Measurements from ENCODE around the gene SUSD1. TPM values are rescaled to one million over a fixed set of nuclear protein-coding genes. Genes with fewer than 3 reads are reported as not detected.

SUSD1 gene
- total and polyA plus RNA-seq, 2 donors (not counting 3 experiments of a cell fraction or from before 2014, with no cell fraction given), result 33.1 to 37.8 TPM

GRCh38 chr9:112175796-112176315 lies 759 bp upstream of the SUSD1 start:
- Histone ChIP-seq H2AFZ (ENCODE audit: low read depth, low read length) (peak overlapping the region; percentile 93), H3K9me1 (replicated peaks; ENCODE audit: control insufficient read depth, extremely low read depth, insufficient read depth, low read length) (no peaks in the 10 kb centered on the region), H4K20me1 (replicated peaks; ENCODE audit: control insufficient read depth, extremely low read depth, insufficient read depth, low read length) (no peaks in the 10 kb centered on the region), H3K27me3 (ENCODE audit: control insufficient read depth in 2 of 2, insufficient read depth in 2 of 2, low read length in 2 of 2) (no peaks in the 10 kb centered on the region), H3K27ac (ENCODE audit: insufficient read depth, low read depth, low read length) (no peak overlapping the region), H3K36me3 (ENCODE audit: control insufficient read depth in 2 of 2, extremely low read depth in 1 of 2, insufficient read depth in 2 of 2, low read length in 2 of 2) (no peaks in the 10 kb centered on the region), H3K4me3 (replicated peaks in 1 of 3; ENCODE audit: insufficient read depth in 1 of 3, low read depth in 1 of 3, low read length in 3 of 3) (peak overlapping the region in 1 of 3 experiments; percentile 60), H3K4me1 (ENCODE audit: control insufficient read depth, extremely low read depth, insufficient read depth, low read length) (peaks cover 8% of the 10 kb centered on the region), H3K9me3 (replicated peaks; ENCODE audit: control insufficient read depth, insufficient read depth, low read length) (no peaks in the 10 kb centered on the region), H3K9ac (replicated peaks; ENCODE audit: extremely low read depth, insufficient read depth, low read length) (no peak overlapping the region), H3K4me2 (ENCODE audit: insufficient read depth, low read length) (no peak overlapping the region), H3K79me2 (ENCODE audit: control insufficient read depth, insufficient read depth, low read length) (peaks cover 16% of the 10 kb centered on the region)
- DNase-seq (ENCODE audit: low read depth, low spot score) (no peak), FAIRE-seq (no peak)
- POLR2A ChIA-PET, result no interaction called here
- no peak for TF ChIP-seq EZH2 (IDR thresholded peaks at IDR 0.05; ENCODE audit: borderline replicate concordance, low read depth, low read length, severe bottlenecking)
- TF ChIP-seq GATA2 (IDR thresholded peaks at IDR 0.05; ENCODE audit: insufficient read depth, insufficient read length, low read depth, low read length), result no peak
- no peak for TF ChIP-seq MYC (IDR thresholded peaks at IDR 0.05; ENCODE audit: low read depth, low read length)
- TF ChIP-seq POLR2AphosphoS5 (IDR thresholded peaks at IDR 0.05; ENCODE audit: insufficient read depth, low read depth, low read length), result no peak
- TF ChIP-seq FOS (IDR thresholded peaks at IDR 0.05; ENCODE audit: borderline replicate concordance, insufficient read depth, low read length), result no peak
- no peak for TF ChIP-seq MAX (IDR thresholded peaks at IDR 0.05; ENCODE audit: insufficient read depth, insufficient read length)
- TF ChIP-seq JUN (IDR thresholded peaks at IDR 0.05; ENCODE audit: borderline replicate concordance, insufficient read depth, insufficient read length, low read depth), result no peak
- TF ChIP-seq POLR2A (IDR thresholded peaks at IDR 0.05; ENCODE audit: low read depth, low read length), result no peak
- no peak for TF ChIP-seq CTCF (IDR thresholded peaks at IDR 0.05; ENCODE audit: extremely low read depth in 1 of 2, insufficient read depth in 1 of 2, low read depth in 1 of 2, low read length in 2 of 2)
- CTCF ChIA-PET, result interaction anchor here (1.2 to 1.6 kb wide), 5 partner anchors 12 to 158 kb away, joined by 3 read pairs; partner anchors contain the start of gene PTBP3
- intact Hi-C loops (cut with micrococcal nuclease) (loop anchor here (2.0 kb wide), 1 partner anchor 79 kb away; no protein-coding TSS in a partner anchor), dilution Hi-C loops (cut with MboI; ENCODE audit: extremely low pct_ligation_motif_present, low sequenced_read_pairs) (no loop called here)
- BruUV-seq (replicated peaks), result no TSS peak

Data from endothelial cell of umbilical vein (primary cell).